ENCODE results near the gene PPFIBP2.

PPFIBP2 gene

GRCh38 chr11:7619322-7619721, 105.5 kb downstream of the PPFIBP2 start:
- Histone ChIP-seq H3K9me3 (replicated peaks in 1 of 2; ENCODE audit: control insufficient read depth in 2 of 2, insufficient read depth in 1 of 2, low read depth in 1 of 2, low read length in 2 of 2) (no peaks in the 10 kb centered on the region), H4K91ac (ENCODE audit: low read depth, low read length, poor library complexity) (no peak overlapping the region), H3K36me3 (replicated peaks in 1 of 2; ENCODE audit: control insufficient read depth in 2 of 2, insufficient read depth in 2 of 2, low read length in 2 of 2) (no peaks in the 10 kb centered on the region), H3K4ac (ENCODE audit: low read length) (no peak overlapping the region), H3K9ac (ENCODE audit: low read depth, low read length, poor library complexity) (no peak overlapping the region), H3K18ac (ENCODE audit: low read length) (no peak overlapping the region), H3K14ac (ENCODE audit: low read length) (no peak overlapping the region), H2BK5ac (ENCODE audit: low read length) (no peak overlapping the region), H3K27me3 (ENCODE audit: control insufficient read depth in 3 of 3, insufficient read depth in 3 of 3, low read depth in 1 of 3, low read length in 3 of 3) (no peaks in the 10 kb centered on the region), H2AK5ac (ENCODE audit: low read depth, low read length) (no peak overlapping the region), H2BK120ac (ENCODE audit: low read depth, low read length) (no peak overlapping the region), H3K23ac (ENCODE audit: low read depth, low read length, poor library complexity) (no peak overlapping the region), H2AFZ (ENCODE audit: low read length) (no peak overlapping the region), H4K8ac (ENCODE audit: low read depth, low read length) (no peak overlapping the region), H3K27ac (replicated peaks; ENCODE audit: low read length) (no peak overlapping the region), H3K4me3 (ENCODE audit: low read length in 2 of 2) (no peak overlapping the region), H3K4me1 (ENCODE audit: control insufficient read depth in 2 of 2, insufficient read depth in 1 of 2, low read depth in 1 of 2, low read length in 2 of 2) (peaks cover 0 to 2% of the 10 kb centered on the region in 2 donors), H2BK15ac (ENCODE audit: low read length) (no peak overlapping the region), H3K79me1 (ENCODE audit: low read depth, low read length) (no peaks in the 10 kb centered on the region), H3K4me2 (ENCODE audit: insufficient read depth, low read length, poor library complexity, severe bottlenecking) (no peak overlapping the region), H2BK12ac (ENCODE audit: low read length) (no peak overlapping the region)
- WGBS, 2 donors (ENCODE audit: extremely low coverage in 2 of 2, insufficient read length in 2 of 2, insufficient replicate concordance in 1 of 2), result no CpG with 5 or more reads among the region's 3 CpGs
- no peak for DNase-seq (ENCODE audit: low spot score)

- no CpG with 5 or more reads among the region's 3 CpGs for WGBS, 2 donors (ENCODE audit: extremely low coverage in 2 of 2, insufficient read length in 2 of 2, insufficient replicate concordance in 1 of 2)
- no peak overlapping the region for H3K4me2 ChIP-seq (ENCODE audit: insufficient read depth, low read length, poor library complexity, severe bottlenecking)
- H3K4me1 ChIP-seq (ENCODE audit: control insufficient read depth in 2 of 2, insufficient read depth in 1 of 2, low read depth in 1 of 2, low read length in 2 of 2), result no peaks in the 10 kb centered on the region
- H3K27me3 ChIP-seq (ENCODE audit: control insufficient read depth in 3 of 3, insufficient read depth in 3 of 3, low read depth in 1 of 3, low read length in 3 of 3), result no peaks in the 10 kb centered on the region
- no peak overlapping the region for H4K91ac ChIP-seq (ENCODE audit: low read depth, low read length, poor library complexity)
- H3K4me3 ChIP-seq (ENCODE audit: low read length in 2 of 2), result no peak overlapping the region
- H3K18ac ChIP-seq (ENCODE audit: low read length), result no peak overlapping the region
- no peak overlapping the region for H2BK12ac ChIP-seq (ENCODE audit: low read length)
- H3K27ac ChIP-seq (replicated peaks; ENCODE audit: low read length), result no peak overlapping the region
- H2AK5ac ChIP-seq (ENCODE audit: low read depth, low read length), result no peak overlapping the region
- no peak overlapping the region for H3K23ac ChIP-seq (ENCODE audit: low read depth, low read length, poor library complexity)
- H2BK120ac ChIP-seq (ENCODE audit: low read depth, low read length), result no peak overlapping the region
- no peak overlapping the region for H2AFZ ChIP-seq (ENCODE audit: low read length)
- H3K4ac ChIP-seq (ENCODE audit: low read length), result no peak overlapping the region
- H3K9me3 ChIP-seq (replicated peaks in 1 of 2; ENCODE audit: control insufficient read depth in 2 of 2, insufficient read depth in 1 of 2, low read depth in 1 of 2, low read length in 2 of 2), result no peaks in the 10 kb centered on the region
- H4K8ac ChIP-seq (ENCODE audit: low read depth, low read length), result no peak overlapping the region
- H2BK5ac ChIP-seq (ENCODE audit: low read length), result no peak overlapping the region
- DNase-seq (ENCODE audit: low spot score), result no peak
- H3K14ac ChIP-seq (ENCODE audit: low read length), result no peak overlapping the region
- H3K79me1 ChIP-seq (ENCODE audit: low read depth, low read length), result no peaks in the 10 kb centered on the region
- no peaks in the 10 kb centered on the region for H3K36me3 ChIP-seq (replicated peaks in 1 of 2; ENCODE audit: control insufficient read depth in 2 of 2, insufficient read depth in 2 of 2, low read length in 2 of 2)
- H2BK15ac ChIP-seq (ENCODE audit: low read length), result no peak overlapping the region
- no peak overlapping the region for H3K9ac ChIP-seq (ENCODE audit: low read depth, low read length, poor library complexity)
Measured at GRCh38 chr11:7621090-7621489, 107.3 kb downstream of the PPFIBP2 start.

- H3K36me3 ChIP-seq (replicated peaks in 1 of 2; ENCODE audit: control insufficient read depth in 2 of 2, insufficient read depth in 2 of 2, low read length in 2 of 2), result no peaks in the 10 kb centered on the region
- H3K27me3 ChIP-seq (ENCODE audit: control insufficient read depth in 3 of 3, insufficient read depth in 3 of 3, low read depth in 1 of 3, low read length in 3 of 3), result no peaks in the 10 kb centered on the region
- no peak overlapping the region for H3K4ac ChIP-seq (ENCODE audit: low read length)
- H3K27ac ChIP-seq (replicated peaks; ENCODE audit: low read length), result no peak overlapping the region
- H3K9ac ChIP-seq (ENCODE audit: low read depth, low read length, poor library complexity), result no peak overlapping the region
- no peak overlapping the region for H4K91ac ChIP-seq (ENCODE audit: low read depth, low read length, poor library complexity)
- no peak overlapping the region for H3K4me2 ChIP-seq (ENCODE audit: insufficient read depth, low read length, poor library complexity, severe bottlenecking)
- H2BK12ac ChIP-seq (ENCODE audit: low read length), result no peak overlapping the region
- no peak overlapping the region for H2BK120ac ChIP-seq (ENCODE audit: low read depth, low read length)
- H2AFZ ChIP-seq (ENCODE audit: low read length), result no peak overlapping the region
- no peak overlapping the region for H3K14ac ChIP-seq (ENCODE audit: low read length)
- no peak for DNase-seq (ENCODE audit: low spot score)
- H4K8ac ChIP-seq (ENCODE audit: low read depth, low read length), result no peak overlapping the region
- no peak overlapping the region for H3K4me3 ChIP-seq (ENCODE audit: low read length in 2 of 2)
- H3K4me1 ChIP-seq (ENCODE audit: control insufficient read depth in 2 of 2, insufficient read depth in 1 of 2, low read depth in 1 of 2, low read length in 2 of 2), result no peaks in the 10 kb centered on the region
- no peak overlapping the region for H2BK5ac ChIP-seq (ENCODE audit: low read length)
- WGBS, 2 donors (ENCODE audit: extremely low coverage in 2 of 2, insufficient read length in 2 of 2, insufficient replicate concordance in 1 of 2), result no CpG with 5 or more reads among the region's 1 CpG
- no peaks in the 10 kb centered on the region for H3K9me3 ChIP-seq (replicated peaks in 1 of 2; ENCODE audit: control insufficient read depth in 2 of 2, insufficient read depth in 1 of 2, low read depth in 1 of 2, low read length in 2 of 2)
- H3K23ac ChIP-seq (ENCODE audit: low read depth, low read length, poor library complexity), result no peak overlapping the region
- no peak overlapping the region for H3K18ac ChIP-seq (ENCODE audit: low read length)
- H2AK5ac ChIP-seq (ENCODE audit: low read depth, low read length), result no peak overlapping the region
- no peaks in the 10 kb centered on the region for H3K79me1 ChIP-seq (ENCODE audit: low read depth, low read length)
- no peak overlapping the region for H2BK15ac ChIP-seq (ENCODE audit: low read length)
Measured at GRCh38 chr11:7621554-7621953, 107.8 kb downstream of the PPFIBP2 start.

GRCh38 chr11:7622721-7623120, 108.9 kb downstream of the PPFIBP2 start:
- Histone ChIP-seq H2BK15ac (ENCODE audit: low read length) (no peak overlapping the region), H3K23ac (ENCODE audit: low read depth, low read length, poor library complexity) (no peak overlapping the region), H4K91ac (ENCODE audit: low read depth, low read length, poor library complexity) (no peak overlapping the region), H3K4ac (ENCODE audit: low read length) (no peak overlapping the region), H3K9ac (ENCODE audit: low read depth, low read length, poor library complexity) (no peak overlapping the region), H3K4me1 (ENCODE audit: control insufficient read depth in 2 of 2, insufficient read depth in 1 of 2, low read depth in 1 of 2, low read length in 2 of 2) (no peaks in the 10 kb centered on the region), H2BK5ac (ENCODE audit: low read length) (no peak overlapping the region), H3K18ac (ENCODE audit: low read length) (no peak overlapping the region), H3K27me3 (ENCODE audit: control insufficient read depth in 3 of 3, insufficient read depth in 3 of 3, low read depth in 1 of 3, low read length in 3 of 3) (no peaks in the 10 kb centered on the region), H2AFZ (ENCODE audit: low read length) (no peak overlapping the region), H2AK5ac (ENCODE audit: low read depth, low read length) (no peak overlapping the region), H2BK120ac (ENCODE audit: low read depth, low read length) (no peak overlapping the region), H3K14ac (ENCODE audit: low read length) (no peak overlapping the region), H3K36me3 (replicated peaks in 1 of 2; ENCODE audit: control insufficient read depth in 2 of 2, insufficient read depth in 2 of 2, low read length in 2 of 2) (no peaks in the 10 kb centered on the region), H3K4me2 (ENCODE audit: insufficient read depth, low read length, poor library complexity, severe bottlenecking) (no peak overlapping the region), H3K4me3 (ENCODE audit: low read length in 2 of 2) (no peak overlapping the region), H3K79me1 (ENCODE audit: low read depth, low read length) (no peaks in the 10 kb centered on the region), H3K9me3 (replicated peaks in 1 of 2; ENCODE audit: control insufficient read depth in 2 of 2, insufficient read depth in 1 of 2, low read depth in 1 of 2, low read length in 2 of 2) (no peaks in the 10 kb centered on the region), H3K27ac (replicated peaks; ENCODE audit: low read length) (no peak overlapping the region), H2BK12ac (ENCODE audit: low read length) (no peak overlapping the region), H4K8ac (ENCODE audit: low read depth, low read length) (no peak overlapping the region)
- no peak for DNase-seq (ENCODE audit: low spot score)
- WGBS, 2 donors (ENCODE audit: extremely low coverage in 2 of 2, insufficient read length in 2 of 2, insufficient replicate concordance in 1 of 2), result no CpG with 5 or more reads among the region's 2 CpGs

All from neuronal stem cell (in vitro differentiated cells).